Thyroid gland (tissue), 4 donors: Measurements from ENCODE around the gene APBB2.

Experiments
- POLR2A ChIP-seq, 2 donors: fragments of 450-650 bp; IDR thresholded peaks; one replicate each; pipeline ENCODE4 v1.6.1; 2017; ENCODE audit warnings: antibody characterized with exemption in 2 of 2, mild to moderate bottlenecking in 2 of 2, moderate library complexity in 1 of 2
- TF ChIP-seq, protein P1 (sequence below), 6 experiments: fragments of 200-600 bp in 3 of 6; fragments of 450-650 bp in 3 of 6; sonication (generic) in 3 of 6; IDR thresholded peaks; one replicate each; pipeline ENCODE4 v1.5.1; 2016 to 2019; ENCODE audit warnings: antibody characterized with exemption in 6 of 6, mild to moderate bottlenecking in 2 of 6, inconsistent platforms in 1 of 6, moderate library complexity in 1 of 6

DNA sequence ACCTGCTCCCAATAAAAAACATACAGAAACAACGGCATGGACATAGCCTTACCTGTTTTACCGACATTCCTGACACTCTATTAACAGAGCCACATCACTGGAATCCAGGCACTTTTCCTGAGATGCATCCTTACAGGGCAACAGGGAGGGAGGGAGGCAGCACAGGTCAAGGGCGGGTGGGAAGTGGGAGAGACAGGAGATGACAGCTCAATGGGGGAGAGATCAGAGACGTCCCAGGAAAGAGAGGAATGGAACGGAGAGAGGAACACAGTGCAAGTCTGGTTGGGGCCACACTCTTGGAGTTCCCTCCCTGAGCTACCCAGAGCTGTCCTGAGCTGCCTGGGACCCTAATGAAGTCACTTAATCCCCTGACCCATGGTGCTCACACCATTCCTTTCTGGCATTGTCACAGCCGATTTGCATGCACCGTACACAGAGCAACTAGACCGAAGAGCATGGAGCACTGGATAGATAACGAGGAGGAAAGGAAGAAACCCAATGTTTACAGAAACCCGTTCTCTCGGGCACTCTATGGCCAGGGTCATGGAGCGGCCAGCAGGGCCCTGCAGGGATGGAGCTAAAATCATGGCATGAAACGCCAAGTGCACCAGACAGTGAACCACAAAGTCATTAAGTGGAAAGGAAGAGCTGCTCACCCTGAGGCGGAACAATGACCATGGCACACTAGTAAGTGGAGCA is 371.5 kb downstream of the APBB2 start:
- TF ChIP-seq, protein P1, sequence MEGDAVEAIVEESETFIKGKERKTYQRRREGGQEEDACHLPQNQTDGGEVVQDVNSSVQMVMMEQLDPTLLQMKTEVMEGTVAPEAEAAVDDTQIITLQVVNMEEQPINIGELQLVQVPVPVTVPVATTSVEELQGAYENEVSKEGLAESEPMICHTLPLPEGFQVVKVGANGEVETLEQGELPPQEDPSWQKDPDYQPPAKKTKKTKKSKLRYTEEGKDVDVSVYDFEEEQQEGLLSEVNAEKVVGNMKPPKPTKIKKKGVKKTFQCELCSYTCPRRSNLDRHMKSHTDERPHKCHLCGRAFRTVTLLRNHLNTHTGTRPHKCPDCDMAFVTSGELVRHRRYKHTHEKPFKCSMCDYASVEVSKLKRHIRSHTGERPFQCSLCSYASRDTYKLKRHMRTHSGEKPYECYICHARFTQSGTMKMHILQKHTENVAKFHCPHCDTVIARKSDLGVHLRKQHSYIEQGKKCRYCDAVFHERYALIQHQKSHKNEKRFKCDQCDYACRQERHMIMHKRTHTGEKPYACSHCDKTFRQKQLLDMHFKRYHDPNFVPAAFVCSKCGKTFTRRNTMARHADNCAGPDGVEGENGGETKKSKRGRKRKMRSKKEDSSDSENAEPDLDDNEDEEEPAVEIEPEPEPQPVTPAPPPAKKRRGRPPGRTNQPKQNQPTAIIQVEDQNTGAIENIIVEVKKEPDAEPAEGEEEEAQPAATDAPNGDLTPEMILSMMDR (IDR thresholded peaks at IDR 0.05) = no peak
- no peak for TF ChIP-seq POLR2A (IDR thresholded peaks at IDR 0.05)
